ENCODE data around the gene EIF4H. TPM values are rescaled to one million over a fixed set of nuclear protein-coding genes. Genes with fewer than 3 reads are reported as not detected.

EIF4H gene
- total RNA-seq, 4 donors from 2014 or later, result 146 to 204 (median 187) TPM

DNA sequence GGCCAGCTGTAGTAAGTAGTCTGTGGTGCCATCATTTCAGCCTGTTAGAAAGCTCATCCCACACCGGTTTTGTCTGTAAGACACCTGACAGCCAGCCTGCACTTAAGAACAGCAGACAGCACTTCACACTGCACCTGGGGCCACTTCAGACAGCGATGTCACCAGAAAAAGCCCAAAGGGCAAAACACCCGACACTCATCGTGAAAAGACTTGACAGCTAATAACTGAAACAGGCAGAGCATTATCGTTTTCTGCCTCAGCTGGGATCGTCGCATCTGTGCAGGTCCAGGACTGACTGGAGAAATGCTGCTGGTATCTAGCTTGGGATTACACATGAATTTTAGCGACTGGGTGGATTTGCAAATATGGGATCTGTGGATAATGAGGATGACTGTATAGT is 18.9 kb downstream of the EIF4H start:
- TF ChIP-seq, protein P1, sequence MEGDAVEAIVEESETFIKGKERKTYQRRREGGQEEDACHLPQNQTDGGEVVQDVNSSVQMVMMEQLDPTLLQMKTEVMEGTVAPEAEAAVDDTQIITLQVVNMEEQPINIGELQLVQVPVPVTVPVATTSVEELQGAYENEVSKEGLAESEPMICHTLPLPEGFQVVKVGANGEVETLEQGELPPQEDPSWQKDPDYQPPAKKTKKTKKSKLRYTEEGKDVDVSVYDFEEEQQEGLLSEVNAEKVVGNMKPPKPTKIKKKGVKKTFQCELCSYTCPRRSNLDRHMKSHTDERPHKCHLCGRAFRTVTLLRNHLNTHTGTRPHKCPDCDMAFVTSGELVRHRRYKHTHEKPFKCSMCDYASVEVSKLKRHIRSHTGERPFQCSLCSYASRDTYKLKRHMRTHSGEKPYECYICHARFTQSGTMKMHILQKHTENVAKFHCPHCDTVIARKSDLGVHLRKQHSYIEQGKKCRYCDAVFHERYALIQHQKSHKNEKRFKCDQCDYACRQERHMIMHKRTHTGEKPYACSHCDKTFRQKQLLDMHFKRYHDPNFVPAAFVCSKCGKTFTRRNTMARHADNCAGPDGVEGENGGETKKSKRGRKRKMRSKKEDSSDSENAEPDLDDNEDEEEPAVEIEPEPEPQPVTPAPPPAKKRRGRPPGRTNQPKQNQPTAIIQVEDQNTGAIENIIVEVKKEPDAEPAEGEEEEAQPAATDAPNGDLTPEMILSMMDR (IDR thresholded peaks at IDR 0.05; ENCODE audit: low read depth), result no peak

DNA sequence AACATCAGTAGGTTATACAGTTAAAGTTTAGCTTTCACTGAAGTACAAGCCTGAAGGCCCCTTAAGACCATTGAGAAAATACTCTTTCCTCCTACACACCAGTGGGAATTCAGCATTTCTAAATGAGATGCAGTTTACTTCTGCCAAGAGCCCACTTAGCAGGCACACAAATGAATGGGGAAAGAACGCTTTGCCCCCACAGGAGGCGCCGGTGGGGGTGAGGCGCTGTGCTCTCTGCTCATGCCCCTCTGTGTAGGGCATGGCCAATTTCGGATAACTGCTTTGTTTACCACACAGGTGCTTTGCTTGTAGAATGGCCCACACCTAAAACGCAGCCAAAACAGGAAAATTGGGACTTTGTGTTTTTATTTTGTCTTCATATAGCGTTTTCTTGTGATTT is 19.8 kb downstream of the EIF4H start:
- TF ChIP-seq, protein P1 (IDR thresholded peaks at IDR 0.05; ENCODE audit: low read depth), result no peak

DNA sequence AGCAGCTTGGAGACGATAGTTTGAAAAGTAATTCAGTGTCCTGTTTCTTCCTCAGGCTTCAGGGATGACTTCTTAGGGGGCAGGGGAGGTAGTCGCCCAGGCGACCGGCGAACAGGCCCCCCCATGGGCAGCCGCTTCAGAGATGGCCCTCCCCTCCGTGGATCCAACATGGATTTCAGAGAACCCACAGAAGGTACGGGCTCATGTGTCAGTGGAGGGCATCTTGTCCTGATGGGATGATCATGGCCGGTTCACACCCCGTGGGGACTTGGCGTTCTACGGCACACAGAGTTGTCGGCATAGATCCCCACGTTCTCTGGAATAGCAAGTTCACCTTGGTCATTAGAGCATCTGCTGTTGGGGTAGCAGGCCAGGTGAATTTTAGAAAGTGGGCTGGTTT is 20.5 kb downstream of the EIF4H start:
- TF ChIP-seq, protein P1 (IDR thresholded peaks at IDR 0.05; ENCODE audit: low read depth), result no peak

DNA sequence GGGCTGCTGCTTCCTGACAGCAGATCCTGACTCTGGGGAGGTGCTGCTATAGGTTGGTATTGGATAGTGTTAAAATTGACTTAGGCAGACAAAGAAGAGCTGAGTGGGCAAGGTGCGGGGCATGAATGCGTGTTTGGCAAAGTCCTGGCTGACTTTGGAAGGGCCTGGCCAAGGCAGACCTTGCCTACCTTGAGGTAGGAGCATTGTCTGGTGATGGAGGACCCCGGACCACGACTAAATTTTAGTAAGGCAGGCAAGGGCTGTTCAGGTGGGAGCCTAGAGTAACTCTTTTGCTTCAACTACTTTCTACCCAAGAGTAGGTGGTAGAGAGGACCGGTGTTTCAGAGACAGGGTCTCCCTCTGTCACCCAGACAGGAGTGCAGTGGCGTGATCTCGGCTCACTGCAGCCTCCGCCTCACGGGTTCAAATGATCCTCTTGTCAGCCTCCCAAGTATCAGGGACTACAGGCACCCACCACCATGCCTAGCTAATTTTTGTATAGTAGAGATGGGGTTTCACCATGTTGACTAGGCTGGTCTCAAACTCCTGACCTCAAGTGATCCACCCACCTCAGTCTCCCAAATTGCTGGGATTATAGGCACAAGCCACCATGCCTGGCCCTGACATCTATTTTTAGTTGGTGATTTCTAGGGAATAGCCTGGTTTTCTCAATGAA is 23.4 kb downstream of the EIF4H start:
- TF ChIP-seq, protein P1 (IDR thresholded peaks at IDR 0.05; ENCODE audit: low read depth), result no peak

DNA sequence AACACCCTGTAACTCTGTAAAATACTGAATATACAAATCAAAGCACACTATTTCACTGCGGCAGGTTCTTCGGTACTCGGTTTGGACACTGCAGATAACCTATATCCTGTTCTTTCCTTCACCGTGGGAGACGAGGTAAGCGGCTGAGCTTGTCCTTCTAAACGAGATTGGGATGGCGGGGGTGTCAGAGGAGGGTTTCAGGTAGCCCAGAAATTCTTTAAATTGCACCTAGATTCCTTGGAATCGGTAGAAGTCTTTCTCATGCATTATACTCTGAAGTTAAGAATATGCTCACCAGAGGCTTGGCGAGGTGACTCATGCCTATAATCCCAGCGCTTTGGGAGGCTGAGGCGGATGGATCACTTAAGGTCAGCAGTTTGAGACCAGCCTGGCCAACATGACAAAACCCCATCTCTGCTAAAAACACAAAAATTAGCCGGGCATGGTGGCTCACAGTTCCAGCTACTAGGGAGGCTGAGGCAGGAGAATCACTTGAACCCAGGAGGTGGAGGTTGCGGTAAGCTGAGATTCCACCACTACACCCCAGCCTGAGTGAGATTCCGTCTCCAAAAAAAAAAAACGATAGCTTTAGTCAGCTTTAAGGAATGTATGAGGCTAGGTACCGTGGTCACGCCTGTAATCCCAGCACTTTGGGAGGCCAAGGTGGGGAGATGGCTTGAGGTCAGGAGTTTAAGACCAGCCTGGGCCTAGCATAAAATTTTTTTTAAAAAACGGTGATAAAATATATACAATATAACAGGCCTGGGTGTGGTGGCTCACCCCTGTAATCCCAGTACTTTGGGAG is 25.6 kb downstream of the EIF4H start:
- TF ChIP-seq, protein P1 (IDR thresholded peaks at IDR 0.05; ENCODE audit: low read depth), result no peak

DNA sequence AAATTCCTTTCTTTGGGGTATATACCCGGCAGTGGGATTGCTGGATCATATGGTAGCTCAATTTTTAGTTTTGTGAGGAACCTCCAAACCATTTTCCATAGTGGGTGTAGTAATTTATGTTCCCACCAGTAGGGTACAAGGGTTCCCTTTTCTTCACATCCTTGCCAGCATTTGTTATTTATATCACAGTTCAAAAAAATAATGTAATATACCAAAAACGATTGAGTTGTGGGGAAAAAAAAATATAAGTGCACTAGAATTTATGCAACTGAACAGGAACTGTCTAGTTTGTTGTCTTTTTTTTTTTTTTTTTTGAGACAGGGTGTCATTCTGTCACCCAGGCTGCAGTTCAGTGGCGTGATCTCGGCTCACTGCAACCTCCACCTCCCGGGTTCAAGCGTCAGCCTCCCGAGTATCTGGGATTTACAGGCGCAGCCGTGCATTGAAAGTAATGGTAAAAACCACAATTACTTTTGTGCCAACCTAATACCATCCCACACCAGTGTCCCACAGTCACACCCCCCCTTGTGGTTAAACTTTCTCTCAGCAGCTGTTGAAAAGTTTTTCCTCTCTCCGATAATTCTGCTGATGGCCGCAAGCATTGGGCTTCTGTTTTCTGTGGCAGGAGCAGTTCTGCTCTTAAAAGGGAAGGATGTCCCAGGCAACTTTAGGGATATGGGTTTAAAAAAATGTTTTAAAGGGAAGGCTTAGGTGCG is 28.8 kb downstream of the EIF4H start:
- TF ChIP-seq, protein P1 (IDR thresholded peaks at IDR 0.05; ENCODE audit: low read depth), result no peak

Data from subcutaneous adipose tissue (tissue), 4 donors.